ENCODE data around the gene FMO1. TPM values are rescaled to one million over a fixed set of nuclear protein-coding genes. Genes with fewer than 3 reads are reported as not detected.

The FMO1 gene
- total and polyA plus RNA-seq, 2 of the 8 experiments (the other 6 are each of a cell fraction or from before 2014, with no cell fraction given) = 0.11 TPM; not detected in 1

GRCh38 chr1:171258429-171258828, 10.1 kb downstream of the FMO1 start (continued):
- TF ChIP-seq GTF2F1 (IDR thresholded peaks at IDR 0.05; ENCODE audit: borderline replicate concordance, low read depth, low read length) (no peak), KDM5A (IDR thresholded peaks at IDR 0.05; ENCODE audit: low read length) (no peak)

Measured in H1 (cell line).